SK-N-SH (cell line): ENCODE results near the gene FABP6. TPM values are rescaled to one million over a fixed set of nuclear protein-coding genes. Genes with fewer than 3 reads are reported as not detected.

ENCODE experiments used
- CTCF ChIA-PET: fragments of 300-600, 350-600 bp; formaldehyde crosslinking; extraction: SDS; loops from one replicate; lab custom pipeline; 2021; lab: Yijun Ruan, JAX
- POLR2A ChIA-PET: fragments of 350-600 bp; sonication (Branson Sonifier 250); formaldehyde crosslinking; extraction: SDS; loops from one replicate; lab custom pipeline; 2020; ENCODE audit warnings: antibody characterized with exemption, inconsistent platforms; lab: Yijun Ruan, JAX
- DNase-seq: peaks from one replicate; pipeline ENCODE4 v3.0.0; 2012
- H2AFZ ChIP-seq: fragments of 200-600 bp; sonication (generic); 2 replicates; pipeline ENCODE4 v1.8.1; 2016; ENCODE audit warnings: antibody characterized with exemption, mild to moderate bottlenecking, low read depth
- H3F3A ChIP-seq: fragments of 200-600 bp; sonication (generic); replicated peaks from 2 replicates; pipeline ENCODE3; 2016; ENCODE audit warnings: antibody characterized with exemption, mild to moderate bottlenecking; ENCODE audit not compliant: insufficient read depth
- H3K27ac ChIP-seq, 2 experiments: fragments of 200-500 bp in 1 of 2; fragments of 200-600 bp in 1 of 2; sonication (Bioruptor generic) in 1 of 2; sonication (generic), shearing (Covaris generic) in 1 of 2; 2 replicates each; pipeline versions ENCODE4 v1.5.1 to v1.6.1; 2014 to 2016; ENCODE audit warnings: low read depth in 2 of 2, inconsistent platforms in 1 of 2, low read length in 1 of 2, mild to moderate bottlenecking in 1 of 2, mixed read lengths in 1 of 2
- H3K27me3 ChIP-seq: fragments of 200-600 bp; sonication (generic), shearing (Covaris generic); 2 replicates; pipeline ENCODE4 v1.6.1; 2016; ENCODE audit warnings: mixed run types; ENCODE audit not compliant: insufficient read depth
- H3K36me3 ChIP-seq, 2 experiments: fragments of 200-500 bp in 1 of 2; fragments of 200-600 bp in 1 of 2; sonication (Bioruptor generic) in 1 of 2; sonication (generic) in 1 of 2; replicated peaks in 1 of 2; 2 replicates each; pipeline versions ENCODE3 to v1.5.1; 2014 to 2016; ENCODE audit warnings: low read length in 1 of 2, mild to moderate bottlenecking in 1 of 2; ENCODE audit not compliant: insufficient read depth in 2 of 2, control insufficient read depth in 1 of 2
- H3K4me1 ChIP-seq, 2 experiments: fragments of 200-500 bp in 1 of 2; fragments of 200-600 bp in 1 of 2; sonication (Bioruptor generic) in 1 of 2; sonication (generic), shearing (Covaris generic) in 1 of 2; 2 replicates each; pipeline versions ENCODE4 v1.5.1 to v1.6.1; 2014 to 2016; ENCODE audit warnings: low read depth in 1 of 2, low read length in 1 of 2, mixed run types in 1 of 2; ENCODE audit not compliant: insufficient read depth in 2 of 2, control insufficient read depth in 1 of 2
- H3K4me2 ChIP-seq: fragments of 200-600 bp; sonication (generic), shearing (Covaris generic); 2 replicates; pipeline ENCODE4 v1.6.1; 2017; ENCODE audit warnings: mixed run types
- H3K4me3 ChIP-seq, 2 experiments: fragments of 200-500 bp in 1 of 2; fragments of 200-600 bp in 1 of 2; sonication (Bioruptor generic) in 1 of 2; sonication (generic), shearing (Covaris generic) in 1 of 2; 2 replicates each; pipeline versions ENCODE4 v1.5.1 to v1.8.1; 2014 to 2016; ENCODE audit warnings: low read depth in 2 of 2, inconsistent platforms in 1 of 2, low read length in 1 of 2, mild to moderate bottlenecking in 1 of 2, mixed read lengths in 1 of 2, moderate library complexity in 1 of 2
- H3K79me2 ChIP-seq: fragments of 200-600 bp; sonication (generic); 2 replicates; pipeline ENCODE4 v1.8.1; 2017; ENCODE audit warnings: mild to moderate bottlenecking; ENCODE audit not compliant: insufficient read depth
- H3K9ac ChIP-seq: fragments of 200-600 bp; sonication (generic); 2 replicates; pipeline ENCODE4 v1.6.1; 2017; ENCODE audit warnings: mixed run types
- H3K9me2 ChIP-seq: fragments of 200-600 bp; sonication (generic); 2 replicates; pipeline ENCODE4 v1.6.1; 2017; ENCODE audit warnings: mixed run types
- H3K9me3 ChIP-seq: fragments of 200-600 bp; sonication (generic); 2 replicates; pipeline ENCODE4 v1.6.1; 2017; ENCODE audit warnings: mixed run types, mild to moderate bottlenecking, moderate library complexity
- H4K20me1 ChIP-seq: fragments of 200-600 bp; sonication (generic); 2 replicates; pipeline ENCODE4 v1.6.1; 2017; ENCODE audit warnings: mild to moderate bottlenecking, mixed run types; ENCODE audit not compliant: insufficient read depth
- EP300 ChIP-seq, 2 experiments: IDR thresholded peaks; 2 replicates each; pipeline versions ENCODE4 v1.4.0 to v1.6.1; 2012; ENCODE audit warnings: borderline replicate concordance in 1 of 2, low read depth in 1 of 2, low read length in 1 of 2
- FOXJ3 ChIP-seq: sonication (generic); formaldehyde crosslinking; IDR thresholded peaks from 2 replicates; pipeline ENCODE4 v1.5.1; 2020; ENCODE audit warnings: mild to moderate bottlenecking, missing genetic modification reagents
- FOXM1 ChIP-seq: IDR thresholded peaks from 2 replicates; pipeline ENCODE4 v1.4.0; 2012; ENCODE audit warnings: low read depth, mild to moderate bottlenecking
- GABPA ChIP-seq: IDR thresholded peaks from 2 replicates; pipeline ENCODE4 v1.4.0; 2012; ENCODE audit warnings: low read depth, mild to moderate bottlenecking
- GATA2 ChIP-seq: sonication (generic); formaldehyde crosslinking; IDR thresholded peaks from 2 replicates; pipeline ENCODE4 v1.5.0; 2020; ENCODE audit warnings: mild to moderate bottlenecking, missing genetic modification reagents
- JUND ChIP-seq: IDR thresholded peaks from 2 replicates; pipeline ENCODE4 v1.4.0; 2012
- MEF2A ChIP-seq: IDR thresholded peaks from 2 replicates; pipeline ENCODE4 v1.4.0; 2012; ENCODE audit warnings: low read depth, borderline replicate concordance
- MXI1 ChIP-seq: IDR thresholded peaks from 2 replicates; pipeline ENCODE4 v1.6.1; 2012; ENCODE audit warnings: mild to moderate bottlenecking, low read depth, low read length, improper control_type of control experiment
- POLR2AphosphoS5 ChIP-seq: IDR thresholded peaks from 2 replicates; pipeline ENCODE4 v1.6.1; 2012; ENCODE audit warnings: low read depth, low read length
- RFX5 ChIP-seq: IDR thresholded peaks from 2 replicates; pipeline ENCODE4 v1.6.1; 2012; ENCODE audit warnings: mild to moderate bottlenecking, improper control_type of control experiment, low read length
- RXRA ChIP-seq: IDR thresholded peaks from 2 replicates; pipeline ENCODE4 v1.4.0; 2012; ENCODE audit warnings: low read depth, mild to moderate bottlenecking, borderline replicate concordance
- TAF1 ChIP-seq: IDR thresholded peaks from 2 replicates; pipeline ENCODE4 v1.6.1; 2012; ENCODE audit warnings: low read depth, mild to moderate bottlenecking, low read length, moderate library complexity, borderline replicate concordance
- TEAD4 ChIP-seq: IDR thresholded peaks from 2 replicates; pipeline ENCODE4 v1.4.0; 2012; ENCODE audit warnings: mild to moderate bottlenecking, borderline replicate concordance; ENCODE audit not compliant: insufficient read depth
- YY1 ChIP-seq: IDR thresholded peaks from 2 replicates; pipeline ENCODE4 v1.4.0; 2012; ENCODE audit warnings: low read depth, mild to moderate bottlenecking
- WGBS: methylation state at CpG from one replicate; pipeline ENCODE4 v1.1.6; 2017; ENCODE audit warnings: low lambda C conversion rate; 5-methylcytosine and 5-hydroxymethylcytosine counted together
- polyA plus RNA-seq, 3 experiments: library from polyadenylated mRNA; depleted of rRNA; stranded (reverse); fragments of >200 nt; gene quantifications; 2 replicates each; pipeline ENCODE4 v1.2.3, GENCODE V29; 2012
- TF ChIP-seq, protein P1 (sequence below): fragments of 150-350 bp; IDR thresholded peaks from 2 replicates; pipeline ENCODE4 v1.6.1; 2016; ENCODE audit warnings: mild to moderate bottlenecking, low read depth, low read length
- TF ChIP-seq, protein P2 (sequence below): IDR thresholded peaks from 2 replicates; pipeline ENCODE4 v1.4.0; 2012; ENCODE audit warnings: low read depth, borderline replicate concordance
- TF ChIP-seq, protein P3 (sequence below): IDR thresholded peaks from 2 replicates; pipeline ENCODE4; 2012
- TF ChIP-seq, protein P4 (sequence below): IDR thresholded peaks from 2 replicates; pipeline ENCODE4 v1.4.0; 2012; ENCODE audit warnings: low read depth, borderline replicate concordance
- TF ChIP-seq, protein P5 (sequence below): IDR thresholded peaks from 2 replicates; pipeline ENCODE4 v1.6.1; 2012; ENCODE audit warnings: mild to moderate bottlenecking, low read depth, low read length, moderate library complexity
- TF ChIP-seq, protein P6 (sequence below): IDR thresholded peaks from 2 replicates; pipeline ENCODE4 v1.4.0; 2012; ENCODE audit warnings: low read depth

FABP6 gene
- polyA plus RNA-seq, 1 of the 3 experiments (the other 2 are of a cell fraction), result 1.1 TPM

DNA sequence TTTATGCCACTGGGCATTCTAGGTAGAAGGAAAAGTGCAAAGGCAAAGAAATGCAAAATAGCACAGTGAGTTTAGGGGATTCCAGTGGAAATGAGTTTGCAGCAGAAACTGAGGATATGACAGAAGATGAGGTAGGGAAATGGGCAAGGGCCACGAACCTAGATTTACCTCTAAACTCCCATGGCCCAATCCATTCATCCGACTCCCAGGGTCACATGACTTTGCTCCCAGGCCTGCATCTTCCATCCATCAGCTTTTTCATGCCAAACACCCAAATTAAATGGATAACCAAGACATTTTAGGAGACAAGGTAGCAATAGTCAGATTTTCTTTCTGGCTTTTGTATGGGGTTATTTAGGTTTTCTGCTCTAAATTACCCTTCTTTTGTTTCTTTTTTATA lies 22.2 kb upstream of the FABP6 start:
- ChIA-PET CTCF (interaction anchor here (1.4 to 1.6 kb wide), 2 partner anchors 36 to 138 kb away, joined by 3 to 7 read pairs; no protein-coding TSS in a partner anchor), POLR2A (no interaction called here)
- Histone ChIP-seq H3F3A (no peaks in the 10 kb centered on the region), H3K4me1 (no peaks in the 10 kb centered on the region), H3K4me2 (no peak overlapping the region), H4K20me1 (no peaks in the 10 kb centered on the region), H2AFZ (no peak overlapping the region), H3K9ac (no peak overlapping the region), H3K79me2 (no peaks in the 10 kb centered on the region), H3K27ac (no peak overlapping the region), H3K27me3 (no peaks in the 10 kb centered on the region), H3K4me3 (no peak overlapping the region), H3K36me3 (no peaks in the 10 kb centered on the region), H3K9me2 (no peaks in the 10 kb centered on the region), H3K9me3 (no peaks in the 10 kb centered on the region)
- TF ChIP-seq GATA2, result no peak
- no peak for TF ChIP-seq TEAD4
- TF ChIP-seq, protein P1, sequence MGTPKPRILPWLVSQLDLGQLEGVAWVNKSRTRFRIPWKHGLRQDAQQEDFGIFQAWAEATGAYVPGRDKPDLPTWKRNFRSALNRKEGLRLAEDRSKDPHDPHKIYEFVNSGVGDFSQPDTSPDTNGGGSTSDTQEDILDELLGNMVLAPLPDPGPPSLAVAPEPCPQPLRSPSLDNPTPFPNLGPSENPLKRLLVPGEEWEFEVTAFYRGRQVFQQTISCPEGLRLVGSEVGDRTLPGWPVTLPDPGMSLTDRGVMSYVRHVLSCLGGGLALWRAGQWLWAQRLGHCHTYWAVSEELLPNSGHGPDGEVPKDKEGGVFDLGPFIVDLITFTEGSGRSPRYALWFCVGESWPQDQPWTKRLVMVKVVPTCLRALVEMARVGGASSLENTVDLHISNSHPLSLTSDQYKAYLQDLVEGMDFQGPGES, result no peak
- TF ChIP-seq, protein P2, sequence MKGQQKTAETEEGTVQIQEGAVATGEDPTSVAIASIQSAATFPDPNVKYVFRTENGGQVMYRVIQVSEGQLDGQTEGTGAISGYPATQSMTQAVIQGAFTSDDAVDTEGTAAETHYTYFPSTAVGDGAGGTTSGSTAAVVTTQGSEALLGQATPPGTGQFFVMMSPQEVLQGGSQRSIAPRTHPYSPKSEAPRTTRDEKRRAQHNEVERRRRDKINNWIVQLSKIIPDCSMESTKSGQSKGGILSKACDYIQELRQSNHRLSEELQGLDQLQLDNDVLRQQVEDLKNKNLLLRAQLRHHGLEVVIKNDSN, result no peak
- TF ChIP-seq, protein P3, sequence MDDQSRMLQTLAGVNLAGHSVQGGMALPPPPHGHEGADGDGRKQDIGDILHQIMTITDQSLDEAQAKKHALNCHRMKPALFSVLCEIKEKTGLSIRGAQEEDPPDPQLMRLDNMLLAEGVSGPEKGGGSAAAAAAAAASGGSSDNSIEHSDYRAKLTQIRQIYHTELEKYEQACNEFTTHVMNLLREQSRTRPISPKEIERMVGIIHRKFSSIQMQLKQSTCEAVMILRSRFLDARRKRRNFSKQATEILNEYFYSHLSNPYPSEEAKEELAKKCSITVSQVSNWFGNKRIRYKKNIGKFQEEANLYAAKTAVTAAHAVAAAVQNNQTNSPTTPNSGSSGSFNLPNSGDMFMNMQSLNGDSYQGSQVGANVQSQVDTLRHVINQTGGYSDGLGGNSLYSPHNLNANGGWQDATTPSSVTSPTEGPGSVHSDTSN, result no peak
- no peak for TF ChIP-seq TAF1
- TF ChIP-seq RFX5, result no peak
- TF ChIP-seq POLR2AphosphoS5, result no peak
- WGBS, result 72% methylated on average over 2 of the region's 2 CpGs
- DNase-seq, result no peak

DNA sequence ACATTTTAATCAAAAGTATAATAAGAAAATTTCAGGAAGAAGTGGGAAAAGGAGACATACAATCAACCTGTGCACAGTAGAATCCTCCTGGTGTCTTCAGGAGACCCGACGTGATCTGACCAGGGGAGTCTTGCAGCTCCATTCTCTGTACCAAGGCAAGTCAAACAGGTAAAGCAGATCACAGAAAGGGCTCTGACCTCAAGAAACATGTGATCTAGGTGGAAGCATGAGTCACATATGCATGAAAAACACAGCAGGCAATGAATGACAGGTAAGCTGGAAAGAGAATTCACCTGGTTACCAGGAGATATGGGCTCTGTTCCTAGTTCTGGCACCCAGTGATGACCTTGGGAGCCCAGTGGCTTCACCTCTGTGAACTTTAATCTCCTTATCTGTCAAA lies 19.4 kb upstream of the FABP6 start:
- H3K9me2 ChIP-seq, result no peaks in the 10 kb centered on the region
- H3F3A ChIP-seq, result no peaks in the 10 kb centered on the region
- H3K79me2 ChIP-seq, result no peaks in the 10 kb centered on the region
- no peak overlapping the region for H3K9ac ChIP-seq
- ChIA-PET POLR2A (interaction anchor here (0.6 kb wide), 1 partner anchor 116 kb away, joined by 4 read pairs; no protein-coding TSS in a partner anchor), CTCF (interaction anchor here (0.8 to 1.6 kb wide), 3 partner anchors 11 to 188 kb away, joined by 3 to 4 read pairs (median 3); no protein-coding TSS in a partner anchor)
- H3K27me3 ChIP-seq, result no peaks in the 10 kb centered on the region
- no peak overlapping the region for H3K4me2 ChIP-seq
- H3K4me1 ChIP-seq, result no peaks in the 10 kb centered on the region
- DNase-seq, result no peak
- no peaks in the 10 kb centered on the region for H3K9me3 ChIP-seq
- WGBS, result 93% methylated on average over 2 of the region's 2 CpGs
- no peaks in the 10 kb centered on the region for H3K36me3 ChIP-seq
- no peaks in the 10 kb centered on the region for H4K20me1 ChIP-seq
- H3K4me3 ChIP-seq, result no peak overlapping the region
- no peak overlapping the region for H3K27ac ChIP-seq
- H2AFZ ChIP-seq, result no peak overlapping the region
- no peak for TF ChIP-seq FOXM1
- TF ChIP-seq EP300 (IDR thresholded peaks at IDR 0.05; ENCODE audit: borderline replicate concordance in 1 of 2, low read depth in 1 of 2, low read length in 1 of 2), result no peak
- no peak for TF ChIP-seq TAF1
- no peak for TF ChIP-seq YY1
- no peak for TF ChIP-seq POLR2AphosphoS5
- TF ChIP-seq MEF2A, result no peak
- no peak for TF ChIP-seq FOXJ3 (CRISPR knock-in tag)
- TF ChIP-seq, protein P4, sequence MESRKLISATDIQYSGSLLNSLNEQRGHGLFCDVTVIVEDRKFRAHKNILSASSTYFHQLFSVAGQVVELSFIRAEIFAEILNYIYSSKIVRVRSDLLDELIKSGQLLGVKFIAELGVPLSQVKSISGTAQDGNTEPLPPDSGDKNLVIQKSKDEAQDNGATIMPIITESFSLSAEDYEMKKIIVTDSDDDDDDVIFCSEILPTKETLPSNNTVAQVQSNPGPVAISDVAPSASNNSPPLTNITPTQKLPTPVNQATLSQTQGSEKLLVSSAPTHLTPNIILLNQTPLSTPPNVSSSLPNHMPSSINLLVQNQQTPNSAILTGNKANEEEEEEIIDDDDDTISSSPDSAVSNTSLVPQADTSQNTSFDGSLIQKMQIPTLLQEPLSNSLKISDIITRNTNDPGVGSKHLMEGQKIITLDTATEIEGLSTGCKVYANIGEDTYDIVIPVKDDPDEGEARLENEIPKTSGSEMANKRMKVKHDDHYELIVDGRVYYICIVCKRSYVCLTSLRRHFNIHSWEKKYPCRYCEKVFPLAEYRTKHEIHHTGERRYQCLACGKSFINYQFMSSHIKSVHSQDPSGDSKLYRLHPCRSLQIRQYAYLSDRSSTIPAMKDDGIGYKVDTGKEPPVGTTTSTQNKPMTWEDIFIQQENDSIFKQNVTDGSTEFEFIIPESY, result no peak
- no peak for TF ChIP-seq MXI1
- TF ChIP-seq RXRA, result no peak
- no peak for TF ChIP-seq JUND
- TF ChIP-seq, protein P5, sequence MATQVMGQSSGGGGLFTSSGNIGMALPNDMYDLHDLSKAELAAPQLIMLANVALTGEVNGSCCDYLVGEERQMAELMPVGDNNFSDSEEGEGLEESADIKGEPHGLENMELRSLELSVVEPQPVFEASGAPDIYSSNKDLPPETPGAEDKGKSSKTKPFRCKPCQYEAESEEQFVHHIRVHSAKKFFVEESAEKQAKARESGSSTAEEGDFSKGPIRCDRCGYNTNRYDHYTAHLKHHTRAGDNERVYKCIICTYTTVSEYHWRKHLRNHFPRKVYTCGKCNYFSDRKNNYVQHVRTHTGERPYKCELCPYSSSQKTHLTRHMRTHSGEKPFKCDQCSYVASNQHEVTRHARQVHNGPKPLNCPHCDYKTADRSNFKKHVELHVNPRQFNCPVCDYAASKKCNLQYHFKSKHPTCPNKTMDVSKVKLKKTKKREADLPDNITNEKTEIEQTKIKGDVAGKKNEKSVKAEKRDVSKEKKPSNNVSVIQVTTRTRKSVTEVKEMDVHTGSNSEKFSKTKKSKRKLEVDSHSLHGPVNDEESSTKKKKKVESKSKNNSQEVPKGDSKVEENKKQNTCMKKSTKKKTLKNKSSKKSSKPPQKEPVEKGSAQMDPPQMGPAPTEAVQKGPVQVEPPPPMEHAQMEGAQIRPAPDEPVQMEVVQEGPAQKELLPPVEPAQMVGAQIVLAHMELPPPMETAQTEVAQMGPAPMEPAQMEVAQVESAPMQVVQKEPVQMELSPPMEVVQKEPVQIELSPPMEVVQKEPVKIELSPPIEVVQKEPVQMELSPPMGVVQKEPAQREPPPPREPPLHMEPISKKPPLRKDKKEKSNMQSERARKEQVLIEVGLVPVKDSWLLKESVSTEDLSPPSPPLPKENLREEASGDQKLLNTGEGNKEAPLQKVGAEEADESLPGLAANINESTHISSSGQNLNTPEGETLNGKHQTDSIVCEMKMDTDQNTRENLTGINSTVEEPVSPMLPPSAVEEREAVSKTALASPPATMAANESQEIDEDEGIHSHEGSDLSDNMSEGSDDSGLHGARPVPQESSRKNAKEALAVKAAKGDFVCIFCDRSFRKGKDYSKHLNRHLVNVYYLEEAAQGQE, result no peak
- TF ChIP-seq, protein P6, sequence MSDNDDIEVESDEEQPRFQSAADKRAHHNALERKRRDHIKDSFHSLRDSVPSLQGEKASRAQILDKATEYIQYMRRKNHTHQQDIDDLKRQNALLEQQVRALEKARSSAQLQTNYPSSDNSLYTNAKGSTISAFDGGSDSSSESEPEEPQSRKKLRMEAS, result no peak
- no peak for TF ChIP-seq GABPA
